PC-3 (cell line): ENCODE data around the gene MPI. TPM values are rescaled to one million over a fixed set of nuclear protein-coding genes. Genes with fewer than 3 reads are reported as not detected.
A peak's percentile ranks its signal among the peaks of the same experiment; 100 is the strongest.

Experiments used
- ATAC-seq: fragments of 200-7000 bp; cut with Tn5 transposase; 2 replicates; pipeline ENCODE4 v1.9.1; 2020; ENCODE audit warnings: mild to moderate bottlenecking, moderate library complexity
- BruUV-seq: library from RNA; stranded (reverse); fragments of 400-500 nt; replicated peaks from 2 replicates; lab custom pipeline; 2021; lab: Mats Ljungman, UMichigan
- CTCF ChIA-PET: fragments of 300-600 bp; sonication (Branson Sonifier 250); formaldehyde crosslinking; loops from one replicate; lab custom pipeline; 2022; ENCODE audit warnings: antibody characterized with exemption; lab: Charles Lee
- POLR2A ChIA-PET: fragments of 300-600 bp; sonication (Branson Sonifier 250); formaldehyde crosslinking; loops from one replicate; lab custom pipeline; 2022; ENCODE audit warnings: antibody characterized with exemption; ENCODE audit not compliant: unreplicated experiment; lab: Charles Lee
- DNase-seq: peaks from one replicate; pipeline ENCODE4 v3.0.0-alpha.2; 2015
- H2AFZ ChIP-seq: fragments of 300-600 bp; sonication (generic); 2 replicates; pipeline ENCODE4 v1.6.0; 2016; ENCODE audit warnings: antibody characterized with exemption, low read length
- H3F3A ChIP-seq: fragments of 300-600 bp; sonication (generic); one replicate; pipeline ENCODE4 v1.6.0; 2017; ENCODE audit warnings: antibody characterized with exemption, low read length, control low read depth, mild to moderate bottlenecking; ENCODE audit not compliant: unreplicated experiment
- H3K27ac ChIP-seq: fragments of 300-600 bp; sonication (generic); 2 replicates; pipeline ENCODE4 v1.5.1; 2016; ENCODE audit warnings: mild to moderate bottlenecking, low read length
- H3K27me3 ChIP-seq: fragments of 300-600 bp; sonication (generic); 2 replicates; pipeline ENCODE4 v1.6.1; 2016; ENCODE audit warnings: low read length, mixed read lengths
- H3K36me3 ChIP-seq: fragments of 300-600 bp; sonication (generic); 2 replicates; pipeline ENCODE4 v1.6.1; 2016; ENCODE audit warnings: low read depth, mixed run types, low read length, mixed read lengths
- H3K4me1 ChIP-seq: fragments of 300-600 bp; sonication (generic); 2 replicates; pipeline ENCODE4 v1.5.1; 2016; ENCODE audit warnings: low read length; ENCODE audit not compliant: insufficient read depth
- H3K4me2 ChIP-seq: fragments of 300-600 bp; sonication (generic); 2 replicates; pipeline ENCODE4 v1.6.0; 2016; ENCODE audit warnings: low read length
- H3K4me3 ChIP-seq: fragments of 300-600 bp; sonication (generic); 2 replicates; pipeline ENCODE4 v1.5.1; 2016; ENCODE audit warnings: mild to moderate bottlenecking, low read length, mixed read lengths
- H3K79me2 ChIP-seq: fragments of 300-600 bp; sonication (generic); 2 replicates; pipeline ENCODE4 v1.6.1; 2017; ENCODE audit warnings: low read length, mixed read lengths
- H3K9ac ChIP-seq: fragments of 300-600 bp; sonication (generic); 2 replicates; pipeline ENCODE4 v1.6.0; 2016; ENCODE audit warnings: mild to moderate bottlenecking, low read length
- H3K9me2 ChIP-seq: fragments of 300-600 bp; sonication (generic); replicated peaks from 2 replicates; pipeline ENCODE4 v1.6.1; 2016; ENCODE audit warnings: mixed run types, low read length, mixed read lengths
- H3K9me3 ChIP-seq: fragments of 300-600 bp; sonication (generic); 2 replicates; pipeline ENCODE4 v1.6.1; 2016; ENCODE audit warnings: low read length, mixed read lengths
- H4K20me1 ChIP-seq: fragments of 300-600 bp; sonication (generic); 2 replicates; pipeline ENCODE4 v1.6.1; 2016; ENCODE audit warnings: low read length, mixed read lengths
- EZH2 ChIP-seq: fragments of 300-600 bp; sonication (generic); IDR thresholded peaks from one replicate; pipeline ENCODE4 v1.6.1; 2017; ENCODE audit warnings: antibody characterized with exemption, mild to moderate bottlenecking, low read length; ENCODE audit not compliant: unreplicated experiment
- EZH2phosphoT487 ChIP-seq: fragments of 300-600 bp; sonication (generic); IDR thresholded peaks from 2 replicates; pipeline ENCODE4 v1.6.1; 2018; ENCODE audit warnings: mild to moderate bottlenecking, antibody characterized with exemption, low read length, borderline replicate concordance
- intact Hi-C: fragments of 100-400 bp; cut with micrococcal nuclease; formaldehyde crosslinking; loops from 2 replicates; pipeline ENCODE4 v1.9.0; 2023
- total RNA-seq: library from RNA; depleted of rRNA; stranded (reverse); fragments of >200 nt; gene quantifications from 2 replicates; pipeline ENCODE4 v1.2.3, GENCODE V29; 2014
- TF ChIP-seq, protein P1 (sequence below): fragments of 300-600 bp; sonication (generic); conservative IDR thresholded peaks from 2 replicates; pipeline ENCODE4 v1.5.1; 2017; ENCODE audit warnings: antibody characterized with exemption, low read depth, mild to moderate bottlenecking, low read length

The MPI gene
- total RNA-seq, 1 experiment from 2014 or later, result 35.2 TPM

DNA sequence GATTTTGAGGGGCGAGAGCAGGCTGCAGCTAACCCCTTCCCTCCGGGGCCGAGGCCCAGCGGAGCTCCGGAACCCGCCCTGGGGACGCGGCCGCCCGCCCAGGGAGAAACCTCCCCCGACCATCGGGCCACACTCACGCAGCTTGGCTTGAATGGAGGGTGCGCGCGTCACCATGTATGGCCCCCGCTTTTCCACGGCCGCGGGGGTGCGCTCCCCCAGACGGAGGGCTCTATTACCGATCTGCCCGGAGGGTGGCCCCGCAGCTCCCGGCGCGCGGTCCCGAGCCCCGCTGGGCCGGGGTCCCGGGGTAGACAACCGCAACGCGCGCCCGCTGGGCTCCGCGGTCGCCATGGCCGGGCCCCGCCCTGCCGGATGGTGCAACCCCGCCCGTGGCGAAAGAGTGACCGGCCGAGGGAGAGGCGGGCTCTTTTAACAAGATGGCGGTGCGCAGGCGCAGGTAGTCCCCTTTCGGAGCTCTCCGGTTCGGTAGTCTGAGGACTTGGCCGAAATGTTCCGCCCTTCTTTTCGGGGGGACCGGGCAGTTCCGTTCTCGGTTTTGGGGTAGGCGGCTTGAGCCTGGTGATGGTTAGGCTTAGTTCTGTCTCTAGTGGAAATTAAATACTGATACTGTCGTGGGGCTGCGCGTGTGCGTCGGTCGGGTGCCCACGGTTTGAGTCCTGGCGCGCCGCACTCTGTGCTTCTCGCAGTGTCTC is 16.8 kb downstream of the MPI start, which contains the start of gene FAM219B:
FAM219B (minus strand) TSS at position 402 of the 713 bp plus-strand sequence; CDS start at position 351, 51 bp downstream.
- peak within 1 kb of the TSS; percentile 86 for H3K4me2 ChIP-seq
- H3K4me3 ChIP-seq, result peak within 1 kb of the TSS; percentile 92
- intact Hi-C loops, result loop anchor here (10.0 kb wide), 1 partner anchor 62 kb away; the partner anchor contains the start of gene ULK3
- no peaks in the 10 kb centered on the region for H4K20me1 ChIP-seq
- peaks cover 4% of the 10 kb centered on the region for H3F3A ChIP-seq
- DNase-seq, result peak; percentile 83
- peaks cover 21% of the 10 kb centered on the region for H3K79me2 ChIP-seq
- no peaks in the 10 kb centered on the region for H3K9me3 ChIP-seq
- ChIA-PET CTCF (interaction anchor here (0.6 kb wide), 1 partner anchor 222 kb away, joined by 3 read pairs; no protein-coding TSS in a partner anchor), POLR2A (interaction anchor here (0.6 kb wide), 2 partner anchors 27 to 29 kb away, joined by 3 read pairs; no protein-coding TSS in a partner anchor)
- peaks cover 23% of the 10 kb centered on the region for H3K4me1 ChIP-seq
- H3K27me3 ChIP-seq, result no peaks in the 10 kb centered on the region
- H2AFZ ChIP-seq, result peak within 1 kb of the TSS; percentile 100
- peaks cover 4% of the 10 kb centered on the region; the same call in 1 of the 2 replicates for H3K36me3 ChIP-seq
- ATAC-seq, result peak; percentile 86
- peak within 1 kb of the TSS; percentile 58 for H3K27ac ChIP-seq
- no TSS peak for BruUV-seq
- H3K9me2 ChIP-seq, result no peaks in the 10 kb centered on the region
- TF ChIP-seq, protein P1, sequence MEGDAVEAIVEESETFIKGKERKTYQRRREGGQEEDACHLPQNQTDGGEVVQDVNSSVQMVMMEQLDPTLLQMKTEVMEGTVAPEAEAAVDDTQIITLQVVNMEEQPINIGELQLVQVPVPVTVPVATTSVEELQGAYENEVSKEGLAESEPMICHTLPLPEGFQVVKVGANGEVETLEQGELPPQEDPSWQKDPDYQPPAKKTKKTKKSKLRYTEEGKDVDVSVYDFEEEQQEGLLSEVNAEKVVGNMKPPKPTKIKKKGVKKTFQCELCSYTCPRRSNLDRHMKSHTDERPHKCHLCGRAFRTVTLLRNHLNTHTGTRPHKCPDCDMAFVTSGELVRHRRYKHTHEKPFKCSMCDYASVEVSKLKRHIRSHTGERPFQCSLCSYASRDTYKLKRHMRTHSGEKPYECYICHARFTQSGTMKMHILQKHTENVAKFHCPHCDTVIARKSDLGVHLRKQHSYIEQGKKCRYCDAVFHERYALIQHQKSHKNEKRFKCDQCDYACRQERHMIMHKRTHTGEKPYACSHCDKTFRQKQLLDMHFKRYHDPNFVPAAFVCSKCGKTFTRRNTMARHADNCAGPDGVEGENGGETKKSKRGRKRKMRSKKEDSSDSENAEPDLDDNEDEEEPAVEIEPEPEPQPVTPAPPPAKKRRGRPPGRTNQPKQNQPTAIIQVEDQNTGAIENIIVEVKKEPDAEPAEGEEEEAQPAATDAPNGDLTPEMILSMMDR, result no peak
- TF ChIP-seq EZH2phosphoT487 (no peak), EZH2 (no peak)
- H3K9ac ChIP-seq, result peak within 1 kb of the TSS; percentile 90

DNA sequence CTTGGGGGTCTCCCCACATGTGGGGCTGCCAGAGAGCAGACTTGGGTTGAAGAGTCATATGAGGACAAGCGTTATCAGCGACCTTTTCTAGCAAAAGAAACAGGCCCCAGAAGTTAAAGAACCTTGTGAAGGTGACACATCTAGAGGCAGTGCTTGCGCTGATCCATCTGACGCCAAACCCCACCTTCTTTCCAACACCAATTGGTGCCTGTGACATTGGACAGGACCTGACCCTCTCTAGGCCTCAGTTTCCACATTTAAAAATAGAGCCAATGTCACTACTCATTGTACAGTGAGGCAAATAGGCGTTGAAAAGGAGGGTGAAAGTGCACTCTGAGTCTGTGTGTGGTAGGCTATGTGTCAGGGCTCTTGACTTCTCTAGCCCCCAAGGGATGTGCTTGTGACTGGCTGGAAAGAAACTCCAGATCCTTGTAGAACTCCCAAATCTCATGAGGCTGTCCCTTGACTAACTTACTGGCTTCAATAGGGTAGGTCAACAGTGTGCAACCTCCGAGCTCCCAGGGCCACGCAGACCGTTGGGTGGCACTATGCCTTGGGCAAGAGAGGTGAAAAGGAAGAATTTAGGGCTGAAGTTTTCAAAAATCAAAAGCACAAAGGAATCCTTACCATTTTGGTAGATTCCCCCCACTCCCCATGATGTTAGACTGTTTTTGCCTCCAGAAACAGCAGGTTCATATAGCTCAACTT is 17.5 kb downstream of the MPI start:
- H2AFZ ChIP-seq, result peak overlapping the region; percentile 100
- H3K4me3 ChIP-seq, result peak overlapping the region; percentile 92
- peaks cover 21% of the 10 kb centered on the region for H3K79me2 ChIP-seq
- H3K36me3 ChIP-seq, result peaks cover 4% of the 10 kb centered on the region; the same call in 1 of the 2 replicates
- intact Hi-C loops, result loop anchor here (10.0 kb wide), 1 partner anchor 63 kb away; the partner anchor contains the start of gene ULK3
- BruUV-seq, result TSS peak; percentile 87
- no peaks in the 10 kb centered on the region for H3K27me3 ChIP-seq
- peaks cover 17% of the 10 kb centered on the region for H3K4me1 ChIP-seq
- H3K9me3 ChIP-seq, result no peaks in the 10 kb centered on the region
- no peaks in the 10 kb centered on the region for H3K9me2 ChIP-seq
- H4K20me1 ChIP-seq, result no peaks in the 10 kb centered on the region
- H3K27ac ChIP-seq, result 0 out of 2 replicates have a peak overlapping the region, but pooled peaks have one; percentile 19
- peak; percentile 3; the same call in 1 of the 2 replicates for ATAC-seq
- TF ChIP-seq, protein P1, result no peak
- TF ChIP-seq EZH2phosphoT487 (no peak), EZH2 (no peak)
- DNase-seq, result no peak
- peak overlapping the region; percentile 90 for H3K9ac ChIP-seq
- ChIA-PET POLR2A (interaction anchor here (0.6 kb wide), 1 partner anchor 28 kb away, joined by 3 read pairs; no protein-coding TSS in a partner anchor), CTCF (interaction anchor here (0.6 kb wide), 1 partner anchor 221 kb away, joined by 3 read pairs; no protein-coding TSS in a partner anchor)
- H3K4me2 ChIP-seq, result peak overlapping the region; percentile 86
- no peaks in the 10 kb centered on the region for H3F3A ChIP-seq
